Panc1 (cell line): ENCODE measurements around the gene PRDM1. TPM values are rescaled to one million over a fixed set of nuclear protein-coding genes. Genes with fewer than 3 reads are reported as not detected.

Source experiments
- ATAC-seq: fragments of 200-7000 bp; cut with Tn5 transposase; 2 replicates; pipeline ENCODE4 v1.9.1; 2020; ENCODE audit warnings: mild to moderate bottlenecking, moderate library complexity
- BruUV-seq: library from RNA; stranded (reverse); fragments of 400-500 nt; replicated peaks from 2 replicates; lab custom pipeline; 2021; lab: Mats Ljungman, UMichigan
- CTCF ChIA-PET: fragments of 300-600 bp; sonication (Branson Sonifier 250); formaldehyde crosslinking; loops from one replicate; lab custom pipeline; 2022; ENCODE audit warnings: antibody characterized with exemption; lab: Charles Lee
- POLR2A ChIA-PET: fragments of 300-600 bp; sonication (Branson Sonifier 250); formaldehyde crosslinking; loops from one replicate; lab custom pipeline; 2022; ENCODE audit warnings: antibody characterized with exemption; lab: Charles Lee
- DNase-seq: peaks from one replicate; pipeline ENCODE4 v3.0.0-alpha.2; 2010; ENCODE audit warnings: low read depth, low spot score
- H3K27ac ChIP-seq: 2 replicates; pipeline ENCODE4 v1.5.1; 2011; ENCODE audit warnings: mild to moderate bottlenecking, low read length, inconsistent platforms
- H3K27me3 ChIP-seq: fragments of 200-500 bp; sonication (Bioruptor generic); 2 replicates; pipeline ENCODE4 v1.6.0; 2014; ENCODE audit warnings: low read length, inconsistent platforms; ENCODE audit not compliant: control insufficient read depth, insufficient read depth
- H3K36me3 ChIP-seq: fragments of 200-500 bp; sonication (Bioruptor generic); 2 replicates; pipeline ENCODE4 v1.5.1; 2014; ENCODE audit warnings: inconsistent platforms, mild to moderate bottlenecking, low read length, moderate library complexity; ENCODE audit not compliant: control insufficient read depth, insufficient read depth
- H3K4me1 ChIP-seq: 2 replicates; pipeline ENCODE4 v1.5.1; 2011; ENCODE audit warnings: inconsistent platforms, mild to moderate bottlenecking, low read length, moderate library complexity; ENCODE audit not compliant: control insufficient read depth, insufficient read depth
- H3K4me3 ChIP-seq, 2 experiments: 2 replicates each; pipeline ENCODE4 v1.5.1; 2011 to 2012; ENCODE audit warnings: low read depth in 2 of 2, low read length in 2 of 2, mild to moderate bottlenecking in 2 of 2, inconsistent platforms in 1 of 2, moderate library complexity in 1 of 2
- H3K9me3 ChIP-seq: fragments of 200-500 bp; sonication (Bioruptor generic); 2 replicates; pipeline ENCODE4 v1.5.1; 2014; ENCODE audit warnings: low read depth, mild to moderate bottlenecking, inconsistent platforms, low read length, moderate library complexity; ENCODE audit not compliant: control insufficient read depth, insufficient read depth
- POLR2AphosphoS5 ChIP-seq: IDR thresholded peaks from 2 replicates; pipeline ENCODE4 v1.6.1; 2012; ENCODE audit warnings: mild to moderate bottlenecking, low read depth, low read length, moderate library complexity
- SIN3A ChIP-seq: IDR thresholded peaks from 2 replicates; pipeline ENCODE4 v1.6.1; 2012; ENCODE audit warnings: low read depth, mild to moderate bottlenecking, low read length, moderate library complexity, borderline replicate concordance; ENCODE audit not compliant: insufficient read depth
- TCF7L2 ChIP-seq: IDR thresholded peaks from 2 replicates; pipeline ENCODE4 v1.6.1; 2011; ENCODE audit warnings: mild to moderate bottlenecking, low read depth, low read length, inconsistent platforms
- in situ Hi-C: cut with HindIII; loops from 2 replicates; pipeline ENCODE4 v1.10.0; 2016; ENCODE audit warnings: low sequenced_read_pairs, low pct_unique_long_range_greater_than_20kb
- intact Hi-C: fragments of 100-400 bp; cut with micrococcal nuclease; formaldehyde crosslinking; loops from one replicate; pipeline ENCODE4 v1.10.0; 2022; ENCODE audit not compliant: unreplicated experiment
- total RNA-seq: library from RNA; stranded (reverse); gene quantifications from one replicate; pipeline ENCODE4 v1.2.1, GENCODE V29; 2021; ENCODE audit not compliant: unreplicated experiment
- TF ChIP-seq, protein P1 (sequence below), 2 experiments: IDR thresholded peaks; 2 replicates each; pipeline ENCODE4 v1.6.1; 2011 to 2012; ENCODE audit warnings: low read depth in 2 of 2, control low read depth in 1 of 2, low read length in 1 of 2, mild to moderate bottlenecking in 1 of 2, moderate library complexity in 1 of 2; ENCODE audit not compliant: insufficient read depth in 1 of 2
- TF ChIP-seq, protein P2 (sequence below): fragments of 450-650 bp; IDR thresholded peaks from 2 replicates; pipeline ENCODE4 v1.5.1; 2017; ENCODE audit warnings: mild to moderate bottlenecking

The PRDM1 gene
- total RNA-seq, 1 experiment from 2014 or later = 2.6 TPM

DNA sequence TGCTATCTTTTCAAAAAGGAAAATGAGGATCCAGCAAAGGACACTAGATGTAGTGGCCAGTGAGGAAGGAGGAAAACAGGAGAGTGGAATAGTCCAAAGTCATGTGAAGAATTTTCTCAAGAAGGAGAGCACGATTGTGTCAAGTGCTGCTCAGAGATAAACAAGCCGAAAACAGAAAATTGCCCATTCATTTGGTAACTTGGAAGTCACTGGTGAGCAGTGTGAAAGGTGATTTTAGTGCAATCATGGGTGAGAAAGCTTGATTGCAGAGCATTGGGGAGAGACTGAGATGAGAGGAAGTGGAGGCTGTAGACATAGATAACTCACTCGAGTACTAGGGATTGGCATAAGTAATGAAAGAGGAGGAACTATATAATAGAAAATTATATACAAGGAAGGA, 26.0 kb upstream of the PRDM1 start:
- intact Hi-C loops (no loop called here), in situ Hi-C loops (no loop called here)
- CTCF ChIA-PET = no interaction called here
- H3K4me3 ChIP-seq = no peak overlapping the region
- no peak for TF ChIP-seq SIN3A
- TF ChIP-seq POLR2AphosphoS5 = no peak
- TF ChIP-seq, protein P1, sequence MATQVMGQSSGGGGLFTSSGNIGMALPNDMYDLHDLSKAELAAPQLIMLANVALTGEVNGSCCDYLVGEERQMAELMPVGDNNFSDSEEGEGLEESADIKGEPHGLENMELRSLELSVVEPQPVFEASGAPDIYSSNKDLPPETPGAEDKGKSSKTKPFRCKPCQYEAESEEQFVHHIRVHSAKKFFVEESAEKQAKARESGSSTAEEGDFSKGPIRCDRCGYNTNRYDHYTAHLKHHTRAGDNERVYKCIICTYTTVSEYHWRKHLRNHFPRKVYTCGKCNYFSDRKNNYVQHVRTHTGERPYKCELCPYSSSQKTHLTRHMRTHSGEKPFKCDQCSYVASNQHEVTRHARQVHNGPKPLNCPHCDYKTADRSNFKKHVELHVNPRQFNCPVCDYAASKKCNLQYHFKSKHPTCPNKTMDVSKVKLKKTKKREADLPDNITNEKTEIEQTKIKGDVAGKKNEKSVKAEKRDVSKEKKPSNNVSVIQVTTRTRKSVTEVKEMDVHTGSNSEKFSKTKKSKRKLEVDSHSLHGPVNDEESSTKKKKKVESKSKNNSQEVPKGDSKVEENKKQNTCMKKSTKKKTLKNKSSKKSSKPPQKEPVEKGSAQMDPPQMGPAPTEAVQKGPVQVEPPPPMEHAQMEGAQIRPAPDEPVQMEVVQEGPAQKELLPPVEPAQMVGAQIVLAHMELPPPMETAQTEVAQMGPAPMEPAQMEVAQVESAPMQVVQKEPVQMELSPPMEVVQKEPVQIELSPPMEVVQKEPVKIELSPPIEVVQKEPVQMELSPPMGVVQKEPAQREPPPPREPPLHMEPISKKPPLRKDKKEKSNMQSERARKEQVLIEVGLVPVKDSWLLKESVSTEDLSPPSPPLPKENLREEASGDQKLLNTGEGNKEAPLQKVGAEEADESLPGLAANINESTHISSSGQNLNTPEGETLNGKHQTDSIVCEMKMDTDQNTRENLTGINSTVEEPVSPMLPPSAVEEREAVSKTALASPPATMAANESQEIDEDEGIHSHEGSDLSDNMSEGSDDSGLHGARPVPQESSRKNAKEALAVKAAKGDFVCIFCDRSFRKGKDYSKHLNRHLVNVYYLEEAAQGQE (IDR thresholded peaks at IDR 0.05; ENCODE audit: insufficient read depth in 1 of 2, low read depth in 2 of 2, low read length in 1 of 2) = no peak
- TF ChIP-seq, protein P2, sequence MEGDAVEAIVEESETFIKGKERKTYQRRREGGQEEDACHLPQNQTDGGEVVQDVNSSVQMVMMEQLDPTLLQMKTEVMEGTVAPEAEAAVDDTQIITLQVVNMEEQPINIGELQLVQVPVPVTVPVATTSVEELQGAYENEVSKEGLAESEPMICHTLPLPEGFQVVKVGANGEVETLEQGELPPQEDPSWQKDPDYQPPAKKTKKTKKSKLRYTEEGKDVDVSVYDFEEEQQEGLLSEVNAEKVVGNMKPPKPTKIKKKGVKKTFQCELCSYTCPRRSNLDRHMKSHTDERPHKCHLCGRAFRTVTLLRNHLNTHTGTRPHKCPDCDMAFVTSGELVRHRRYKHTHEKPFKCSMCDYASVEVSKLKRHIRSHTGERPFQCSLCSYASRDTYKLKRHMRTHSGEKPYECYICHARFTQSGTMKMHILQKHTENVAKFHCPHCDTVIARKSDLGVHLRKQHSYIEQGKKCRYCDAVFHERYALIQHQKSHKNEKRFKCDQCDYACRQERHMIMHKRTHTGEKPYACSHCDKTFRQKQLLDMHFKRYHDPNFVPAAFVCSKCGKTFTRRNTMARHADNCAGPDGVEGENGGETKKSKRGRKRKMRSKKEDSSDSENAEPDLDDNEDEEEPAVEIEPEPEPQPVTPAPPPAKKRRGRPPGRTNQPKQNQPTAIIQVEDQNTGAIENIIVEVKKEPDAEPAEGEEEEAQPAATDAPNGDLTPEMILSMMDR = no peak
- no peak for TF ChIP-seq TCF7L2
- no TSS peak for BruUV-seq
- no peaks in the 10 kb centered on the region for H3K36me3 ChIP-seq
- DNase-seq (no peak), ATAC-seq (no peak)
- H3K4me1 ChIP-seq = no peaks in the 10 kb centered on the region
- H3K9me3 ChIP-seq = no peaks in the 10 kb centered on the region
- no peaks in the 10 kb centered on the region for H3K27me3 ChIP-seq
- H3K27ac ChIP-seq = no peak overlapping the region
- POLR2A ChIA-PET = interaction anchor here (0.6 kb wide), 1 partner anchor 461 kb away, joined by 4 read pairs; no protein-coding TSS in a partner anchor

DNA sequence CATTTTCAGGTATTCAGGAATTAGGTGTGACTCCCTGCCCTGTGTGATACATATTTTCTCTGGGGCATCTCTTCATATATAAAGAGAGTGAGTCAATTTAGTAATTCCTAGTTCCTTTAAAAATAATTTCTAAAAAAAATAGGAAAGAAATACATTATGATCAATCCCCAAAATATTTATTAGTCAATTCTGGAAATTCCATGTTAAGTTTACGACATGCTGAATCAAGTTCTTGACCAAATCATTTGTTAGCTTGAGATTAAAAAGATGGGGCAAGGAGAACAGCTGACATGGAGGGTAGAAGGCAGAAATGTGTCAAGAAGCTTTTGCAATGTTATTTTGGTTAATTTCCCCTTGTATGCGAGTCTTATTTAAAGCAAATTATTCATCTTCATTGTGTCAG, 22.7 kb upstream of the PRDM1 start:
- ChIA-PET CTCF (no interaction called here), POLR2A (no interaction called here)
- no peaks in the 10 kb centered on the region for H3K27me3 ChIP-seq
- no peaks in the 10 kb centered on the region for H3K36me3 ChIP-seq
- DNase-seq (no peak), ATAC-seq (no peak)
- H3K4me1 ChIP-seq = no peaks in the 10 kb centered on the region
- no TSS peak for BruUV-seq
- no peaks in the 10 kb centered on the region for H3K9me3 ChIP-seq
- TF ChIP-seq, protein P2 = no peak
- TF ChIP-seq TCF7L2 (no peak), SIN3A (no peak), POLR2AphosphoS5 (no peak)
- TF ChIP-seq, protein P1 (IDR thresholded peaks at IDR 0.05; ENCODE audit: insufficient read depth in 1 of 2, low read depth in 2 of 2, low read length in 1 of 2) = no peak
- no peak overlapping the region for H3K4me3 ChIP-seq
- H3K27ac ChIP-seq = no peak overlapping the region
- intact Hi-C loops = no loop called here
- in situ Hi-C loops = no loop called here
